ENCODE measurements around the gene CERK.

Gene CERK

DNA sequence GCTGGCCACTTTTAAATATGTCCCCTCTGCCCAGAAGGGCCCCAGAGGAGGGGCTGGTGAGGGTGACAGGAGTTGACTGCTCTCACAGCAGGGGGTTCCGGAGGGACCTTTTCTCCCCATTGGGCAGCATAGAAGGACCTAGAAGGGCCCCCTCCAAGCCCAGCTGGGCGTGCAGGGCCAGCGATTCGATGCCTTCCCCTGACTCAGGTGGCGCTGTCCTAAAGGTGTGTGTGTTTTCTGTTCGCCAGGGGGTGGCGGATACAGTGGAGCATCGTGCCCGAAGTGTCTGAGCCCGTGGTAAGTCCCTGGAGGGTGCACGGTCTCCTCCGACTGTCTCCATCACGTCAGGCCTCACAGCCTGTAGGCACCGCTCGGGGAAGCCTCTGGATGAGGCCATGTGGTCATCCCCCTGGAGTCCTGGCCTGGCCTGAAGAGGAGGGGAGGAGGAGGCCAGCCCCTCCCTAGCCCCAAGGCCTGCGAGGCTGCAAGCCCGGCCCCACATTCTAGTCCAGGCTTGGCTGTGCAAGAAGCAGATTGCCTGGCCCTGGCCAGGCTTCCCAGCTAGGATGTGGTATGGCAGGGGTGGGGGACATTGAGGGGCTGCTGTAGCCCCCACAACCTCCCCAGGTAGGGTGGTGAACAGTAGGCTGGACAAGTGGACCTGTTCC is 71.3 kb downstream of the CERK start:
- no peak for TF ChIP-seq CTCF (conservative IDR thresholded peaks at IDR 0.05)
- H3K27ac ChIP-seq: no peak overlapping the region

- no peak for TF ChIP-seq CTCF (conservative IDR thresholded peaks at IDR 0.05)
- H3K27ac ChIP-seq: no peak overlapping the region
These were observed 72.2 kb downstream of the CERK start for GRCh38 chr22:46665751-46666280.

- no peak for TF ChIP-seq CTCF (conservative IDR thresholded peaks at IDR 0.05)
- no peak overlapping the region for H3K27ac ChIP-seq
These were observed 72.8 kb downstream of the CERK start for GRCh38 chr22:46665151-46665695.

DNA sequence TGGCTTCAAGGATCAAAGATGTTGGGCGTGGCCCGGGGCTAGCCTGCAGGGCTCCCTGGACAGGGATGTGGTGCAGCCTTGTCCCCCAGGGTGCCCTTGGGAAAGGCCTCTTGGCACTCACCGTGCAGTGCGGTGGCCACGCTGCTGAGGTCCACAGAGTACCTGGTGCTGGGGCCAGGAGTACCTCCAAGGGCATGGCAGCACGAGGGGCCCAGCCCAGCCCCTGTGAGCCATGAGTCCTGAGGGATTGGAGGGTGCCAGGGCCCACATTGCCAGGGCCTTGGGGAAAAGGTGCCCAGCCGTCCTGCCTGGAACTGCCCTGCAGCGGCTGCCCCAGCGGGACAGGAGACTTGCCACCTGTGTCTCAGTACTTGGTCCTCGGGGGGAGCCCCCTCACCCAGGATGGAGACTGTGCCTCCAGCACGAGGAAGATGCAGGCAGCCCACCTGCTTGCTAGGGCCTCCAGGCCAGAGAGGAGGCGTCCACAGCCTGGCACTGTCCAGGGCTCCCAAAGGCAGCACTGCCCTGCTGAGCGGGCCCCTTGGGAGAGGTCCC is 73.7 kb downstream of the CERK start:
- no peak for TF ChIP-seq CTCF (conservative IDR thresholded peaks at IDR 0.05)
- no peak overlapping the region for H3K27ac ChIP-seq

DNA sequence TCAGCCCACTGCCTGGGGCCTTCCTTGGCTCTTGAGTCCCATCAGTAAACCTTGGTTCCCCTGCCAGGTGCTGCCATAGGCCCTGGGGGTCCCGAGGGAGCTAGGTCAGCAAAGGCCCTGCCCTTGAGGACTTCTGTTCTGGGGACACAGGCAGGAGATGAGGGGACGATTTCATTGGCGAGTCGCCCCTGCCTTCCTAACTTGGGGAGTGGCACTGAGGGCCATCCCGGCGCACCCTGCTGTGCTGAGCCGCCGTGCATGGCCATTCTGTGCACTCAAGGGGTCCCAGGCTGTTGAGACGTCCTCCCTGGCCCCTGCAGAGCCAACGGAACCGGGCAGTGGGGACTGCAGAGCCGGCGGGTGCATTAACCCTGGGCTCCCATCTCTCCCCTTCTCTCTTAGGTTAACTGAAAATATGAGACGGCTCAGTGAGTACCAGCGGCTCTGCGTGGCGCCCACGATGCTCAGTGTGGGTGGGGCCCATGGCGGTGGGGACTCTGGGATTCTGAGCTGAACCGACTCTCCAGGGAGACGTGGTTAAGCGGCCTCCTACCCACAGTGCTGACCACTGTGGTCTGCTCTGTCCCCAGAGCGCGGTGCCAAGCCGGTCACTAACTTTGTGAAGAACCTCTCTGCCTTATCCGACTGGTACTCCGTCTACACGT is 74.5 kb downstream of the CERK start:
- no peak overlapping the region for H3K27ac ChIP-seq
- no peak for TF ChIP-seq CTCF (conservative IDR thresholded peaks at IDR 0.05)

GRCh38 chr22:46663001-46663400 is 75.1 kb downstream of the CERK start:
- no peak for TF ChIP-seq CTCF (conservative IDR thresholded peaks at IDR 0.05)
- no peak overlapping the region for H3K27ac ChIP-seq

GRCh38 chr22:46662226-46662625 is 75.8 kb downstream of the CERK start:
- H3K27ac ChIP-seq: peak overlapping the region; percentile 61; the same call in 1 of the 2 replicates
- TF ChIP-seq CTCF (conservative IDR thresholded peaks at IDR 0.05): no peak
